PFSK-1 (cell line): ENCODE results near the gene MYRF.

Experiments
- POLR2AphosphoS5 ChIP-seq: IDR thresholded peaks from 2 replicates; pipeline ENCODE4 v1.6.1; 2012; ENCODE audit warnings: low read depth, mild to moderate bottlenecking, control low read depth, low read length, moderate library complexity
- REST ChIP-seq, 2 experiments: IDR thresholded peaks; 2 replicates each; pipeline versions ENCODE4 v1.6.1 to v1.8.0; 2011 to 2012; ENCODE audit warnings: low read depth in 2 of 2, low read length in 2 of 2, control low read depth in 1 of 2, inconsistent platforms in 1 of 2, mild to moderate bottlenecking in 1 of 2, moderate library complexity in 1 of 2; ENCODE audit not compliant: insufficient read depth in 1 of 2

- TF ChIP-seq REST (IDR thresholded peaks at IDR 0.05; ENCODE audit: insufficient read depth in 1 of 2, low read depth in 2 of 2, low read length in 2 of 2) (no peak), POLR2AphosphoS5 (no peak)
Observed at GRCh38 chr11:61773356-61773755, 20.9 kb downstream of the MYRF start.
